Measurements from ENCODE around the gene NAGA. TPM values are rescaled to one million over a fixed set of nuclear protein-coding genes. Genes with fewer than 3 reads are reported as not detected.

The NAGA gene
- total and polyA plus RNA-seq, 2 donors (not counting 3 experiments of a cell fraction or from before 2014, with no cell fraction given): 29.0 to 63.4 TPM

DNA sequence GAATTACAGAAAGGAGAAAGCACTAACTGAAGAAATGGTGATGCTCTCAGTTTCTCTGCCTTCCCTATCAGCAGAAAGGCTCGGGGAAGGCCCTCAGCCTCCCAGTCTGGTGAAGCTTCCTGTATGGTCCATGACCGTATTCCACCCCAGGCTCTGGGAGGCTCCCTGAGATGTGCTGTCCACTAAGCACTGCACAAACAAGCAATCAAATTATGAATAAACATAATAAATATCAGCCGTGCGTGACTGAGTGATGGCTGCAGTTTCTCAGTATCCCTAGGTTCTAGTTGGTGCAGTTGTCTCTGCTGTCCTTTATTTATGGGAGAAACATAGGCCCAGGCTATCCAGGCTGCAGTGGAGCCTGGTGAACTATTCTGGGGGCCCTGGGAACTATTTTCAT lies 12.5 kb upstream of the NAGA start:
- dilution Hi-C loops (cut with MboI; ENCODE audit: extremely low pct_ligation_motif_present, low sequenced_read_pairs): no loop called here
- POLR2A ChIA-PET: no interaction called here
- Histone ChIP-seq H3K4me3 (replicated peaks in 1 of 3; ENCODE audit: insufficient read depth in 1 of 3, low read depth in 1 of 3, low read length in 3 of 3) (no peak overlapping the region), H3K4me1 (ENCODE audit: control insufficient read depth, extremely low read depth, insufficient read depth, low read length) (peaks cover 12% of the 10 kb centered on the region), H4K20me1 (replicated peaks; ENCODE audit: control insufficient read depth, extremely low read depth, insufficient read depth, low read length) (no peaks in the 10 kb centered on the region), H3K27ac (ENCODE audit: insufficient read depth, low read depth, low read length) (no peak overlapping the region), H3K9me1 (replicated peaks; ENCODE audit: control insufficient read depth, extremely low read depth, insufficient read depth, low read length) (no peaks in the 10 kb centered on the region), H3K79me2 (ENCODE audit: control insufficient read depth, insufficient read depth, low read length) (peaks cover 13% of the 10 kb centered on the region), H2AFZ (ENCODE audit: low read depth, low read length) (no peak overlapping the region), H3K9me3 (replicated peaks; ENCODE audit: control insufficient read depth, insufficient read depth, low read length) (no peaks in the 10 kb centered on the region), H3K27me3 (ENCODE audit: control insufficient read depth in 2 of 2, insufficient read depth in 2 of 2, low read length in 2 of 2) (no peaks in the 10 kb centered on the region), H3K36me3 (ENCODE audit: control insufficient read depth in 2 of 2, extremely low read depth in 1 of 2, insufficient read depth in 2 of 2, low read length in 2 of 2) (peaks cover 16 to 19% of the 10 kb centered on the region in 2 experiments), H3K4me2 (ENCODE audit: insufficient read depth, low read length) (no peak overlapping the region), H3K9ac (replicated peaks; ENCODE audit: extremely low read depth, insufficient read depth, low read length) (no peak overlapping the region)
- TF ChIP-seq POLR2A (IDR thresholded peaks at IDR 0.05; ENCODE audit: low read depth, low read length): no peak
- no peak for TF ChIP-seq JUN (IDR thresholded peaks at IDR 0.05; ENCODE audit: borderline replicate concordance, insufficient read depth, insufficient read length, low read depth)
- no peak for TF ChIP-seq FOS (IDR thresholded peaks at IDR 0.05; ENCODE audit: borderline replicate concordance, insufficient read depth, low read length)
- TF ChIP-seq, protein P1, sequence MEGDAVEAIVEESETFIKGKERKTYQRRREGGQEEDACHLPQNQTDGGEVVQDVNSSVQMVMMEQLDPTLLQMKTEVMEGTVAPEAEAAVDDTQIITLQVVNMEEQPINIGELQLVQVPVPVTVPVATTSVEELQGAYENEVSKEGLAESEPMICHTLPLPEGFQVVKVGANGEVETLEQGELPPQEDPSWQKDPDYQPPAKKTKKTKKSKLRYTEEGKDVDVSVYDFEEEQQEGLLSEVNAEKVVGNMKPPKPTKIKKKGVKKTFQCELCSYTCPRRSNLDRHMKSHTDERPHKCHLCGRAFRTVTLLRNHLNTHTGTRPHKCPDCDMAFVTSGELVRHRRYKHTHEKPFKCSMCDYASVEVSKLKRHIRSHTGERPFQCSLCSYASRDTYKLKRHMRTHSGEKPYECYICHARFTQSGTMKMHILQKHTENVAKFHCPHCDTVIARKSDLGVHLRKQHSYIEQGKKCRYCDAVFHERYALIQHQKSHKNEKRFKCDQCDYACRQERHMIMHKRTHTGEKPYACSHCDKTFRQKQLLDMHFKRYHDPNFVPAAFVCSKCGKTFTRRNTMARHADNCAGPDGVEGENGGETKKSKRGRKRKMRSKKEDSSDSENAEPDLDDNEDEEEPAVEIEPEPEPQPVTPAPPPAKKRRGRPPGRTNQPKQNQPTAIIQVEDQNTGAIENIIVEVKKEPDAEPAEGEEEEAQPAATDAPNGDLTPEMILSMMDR (IDR thresholded peaks at IDR 0.05; ENCODE audit: extremely low read depth in 1 of 2, insufficient read depth in 1 of 2, low read depth in 1 of 2, low read length in 2 of 2): no peak
- TF ChIP-seq GATA2 (IDR thresholded peaks at IDR 0.05; ENCODE audit: insufficient read depth, insufficient read length, low read depth, low read length): no peak
- no peak for TF ChIP-seq POLR2AphosphoS5 (IDR thresholded peaks at IDR 0.05; ENCODE audit: insufficient read depth, low read depth, low read length)
- no peak for TF ChIP-seq MYC (IDR thresholded peaks at IDR 0.05; ENCODE audit: low read depth, low read length)
- TF ChIP-seq, protein P2, sequence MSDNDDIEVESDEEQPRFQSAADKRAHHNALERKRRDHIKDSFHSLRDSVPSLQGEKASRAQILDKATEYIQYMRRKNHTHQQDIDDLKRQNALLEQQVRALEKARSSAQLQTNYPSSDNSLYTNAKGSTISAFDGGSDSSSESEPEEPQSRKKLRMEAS (IDR thresholded peaks at IDR 0.05; ENCODE audit: insufficient read depth, insufficient read length): no peak
- no peak for TF ChIP-seq EZH2 (IDR thresholded peaks at IDR 0.05; ENCODE audit: borderline replicate concordance, low read depth, low read length, severe bottlenecking)
- BruUV-seq (replicated peaks): no TSS peak
- CTCF ChIA-PET: no interaction called here
- intact Hi-C loops (cut with micrococcal nuclease): no loop called here
- no peak for DNase-seq (ENCODE audit: low read depth, low spot score)
- no peak for FAIRE-seq

Measured in endothelial cell of umbilical vein (primary cell).